Measurements from ENCODE around the gene TRIAP1.

DNA sequence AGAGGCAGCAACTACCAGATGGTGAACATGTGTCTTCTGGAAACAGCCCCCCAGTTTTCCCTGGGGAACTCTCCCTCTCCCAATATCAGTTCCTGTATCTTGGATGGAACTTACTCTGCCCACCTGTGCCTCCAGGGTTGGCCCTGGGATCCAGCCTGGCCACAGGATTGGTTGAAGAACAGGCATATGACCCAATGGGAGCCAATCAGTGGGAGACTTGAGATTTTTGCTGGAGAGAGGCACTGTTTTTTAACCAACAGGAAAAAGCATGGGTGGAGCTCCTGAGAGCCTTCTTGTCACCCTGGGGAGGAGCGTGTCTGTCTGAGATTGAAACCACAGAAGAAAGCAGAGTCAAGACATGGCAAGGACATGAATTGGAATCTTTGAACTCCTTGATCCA, 41.9 kb downstream of the TRIAP1 start:
- TF ChIP-seq, protein P1, sequence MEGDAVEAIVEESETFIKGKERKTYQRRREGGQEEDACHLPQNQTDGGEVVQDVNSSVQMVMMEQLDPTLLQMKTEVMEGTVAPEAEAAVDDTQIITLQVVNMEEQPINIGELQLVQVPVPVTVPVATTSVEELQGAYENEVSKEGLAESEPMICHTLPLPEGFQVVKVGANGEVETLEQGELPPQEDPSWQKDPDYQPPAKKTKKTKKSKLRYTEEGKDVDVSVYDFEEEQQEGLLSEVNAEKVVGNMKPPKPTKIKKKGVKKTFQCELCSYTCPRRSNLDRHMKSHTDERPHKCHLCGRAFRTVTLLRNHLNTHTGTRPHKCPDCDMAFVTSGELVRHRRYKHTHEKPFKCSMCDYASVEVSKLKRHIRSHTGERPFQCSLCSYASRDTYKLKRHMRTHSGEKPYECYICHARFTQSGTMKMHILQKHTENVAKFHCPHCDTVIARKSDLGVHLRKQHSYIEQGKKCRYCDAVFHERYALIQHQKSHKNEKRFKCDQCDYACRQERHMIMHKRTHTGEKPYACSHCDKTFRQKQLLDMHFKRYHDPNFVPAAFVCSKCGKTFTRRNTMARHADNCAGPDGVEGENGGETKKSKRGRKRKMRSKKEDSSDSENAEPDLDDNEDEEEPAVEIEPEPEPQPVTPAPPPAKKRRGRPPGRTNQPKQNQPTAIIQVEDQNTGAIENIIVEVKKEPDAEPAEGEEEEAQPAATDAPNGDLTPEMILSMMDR (IDR thresholded peaks at IDR 0.05) = no peak
- TF ChIP-seq POLR2A (IDR thresholded peaks at IDR 0.05) (no peak), POLR2AphosphoS5 (IDR thresholded peaks at IDR 0.05) (no peak)
